ENCODE data around the gene FRMD4A.
"Not testable (repeated sequence)": the region's sequence is repeated elsewhere in the genome, so short reads cannot be mapped to it uniquely, and the experiment has no call there.

Gene FRMD4A

DNA sequence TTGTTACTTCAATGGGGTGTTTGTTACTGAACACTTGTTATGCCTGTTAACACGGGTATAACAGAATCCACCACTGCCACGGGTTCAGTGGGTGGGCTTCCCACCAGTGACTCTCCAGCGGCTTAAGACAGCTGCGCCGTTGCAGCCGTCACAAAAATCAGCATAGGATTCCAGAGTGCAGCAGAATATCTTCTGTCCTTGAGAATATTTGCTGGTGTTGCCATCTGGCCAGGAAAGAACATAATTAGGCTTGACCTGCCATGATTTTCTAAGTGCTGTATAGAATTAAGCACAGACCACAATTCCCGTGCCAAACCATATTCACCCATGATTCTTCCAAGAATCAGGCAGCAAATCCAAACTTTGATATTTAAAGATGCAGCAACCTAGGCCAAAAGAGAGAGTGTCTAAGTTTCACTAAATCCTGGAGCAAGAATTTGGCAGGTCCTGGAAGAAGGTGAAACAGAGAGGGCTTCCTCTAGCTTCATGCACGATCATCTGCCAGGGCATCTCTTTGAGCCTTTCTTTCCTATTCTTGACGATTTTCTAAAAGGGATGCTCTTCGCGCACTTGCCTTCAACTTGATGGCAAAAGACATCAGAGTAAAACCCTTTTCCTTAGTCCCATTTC is 95.0 kb downstream of the FRMD4A start:
- DNase-seq, result no peak

DNA sequence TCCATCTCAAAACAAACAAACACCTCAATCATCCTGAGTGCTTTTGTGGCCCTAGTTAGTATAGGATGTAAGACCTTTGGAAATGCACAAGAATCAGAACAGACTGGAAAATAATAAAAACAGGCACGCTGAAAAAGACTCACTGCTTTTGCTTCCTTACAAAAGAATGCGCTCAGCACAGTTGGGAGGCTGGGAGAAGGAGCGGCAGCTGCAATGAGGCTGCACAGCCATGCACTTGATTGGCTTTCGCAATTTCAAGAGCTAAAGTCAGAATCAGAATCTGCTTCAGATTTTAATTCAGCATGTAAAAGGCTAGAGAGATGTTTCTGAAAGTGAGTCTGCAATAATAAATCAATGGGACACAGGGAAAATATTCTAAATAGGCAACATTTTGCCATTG is 97.2 kb downstream of the FRMD4A start:
- no peak for DNase-seq

DNA sequence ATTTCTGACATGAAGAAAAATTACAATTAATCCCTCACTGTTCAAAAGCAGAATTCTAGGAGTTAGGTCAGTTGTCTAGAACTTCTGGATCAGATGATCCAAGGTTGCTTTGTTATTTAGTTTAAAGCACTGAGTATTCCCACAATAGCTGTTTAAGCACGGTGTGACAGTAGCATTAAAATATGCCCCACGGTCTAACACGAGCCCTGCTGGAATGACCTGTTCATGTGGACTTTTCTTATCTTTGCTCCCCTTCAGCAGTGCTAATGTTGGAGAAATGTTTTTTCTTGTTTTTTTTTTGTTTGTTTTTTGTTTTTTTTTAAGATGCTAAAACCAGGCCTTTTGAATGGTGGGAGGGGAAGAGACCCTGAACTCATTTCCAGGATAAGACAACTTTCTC is 101.9 kb downstream of the FRMD4A start:
- DNase-seq, result not testable (repeated sequence)

DNA sequence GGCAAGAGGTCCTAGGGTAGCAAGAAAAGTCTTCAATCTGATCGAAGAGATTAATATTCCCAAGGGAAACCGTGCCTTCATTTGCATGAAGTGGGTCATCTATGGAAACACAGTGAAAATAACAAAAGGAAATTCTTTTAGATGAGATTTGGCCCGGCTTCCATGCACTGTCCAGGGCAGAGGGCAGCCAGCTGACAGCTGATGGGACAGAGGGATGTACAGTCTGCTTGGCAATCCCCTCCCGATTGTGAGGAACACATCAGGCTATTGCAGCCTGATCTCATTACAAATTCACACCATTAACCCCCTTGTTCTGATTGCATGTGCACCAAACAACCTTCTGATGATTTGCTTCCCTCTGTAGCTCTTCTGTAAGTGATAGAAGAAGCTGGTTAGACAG is 105.3 kb downstream of the FRMD4A start:
- no peak for DNase-seq

DNA sequence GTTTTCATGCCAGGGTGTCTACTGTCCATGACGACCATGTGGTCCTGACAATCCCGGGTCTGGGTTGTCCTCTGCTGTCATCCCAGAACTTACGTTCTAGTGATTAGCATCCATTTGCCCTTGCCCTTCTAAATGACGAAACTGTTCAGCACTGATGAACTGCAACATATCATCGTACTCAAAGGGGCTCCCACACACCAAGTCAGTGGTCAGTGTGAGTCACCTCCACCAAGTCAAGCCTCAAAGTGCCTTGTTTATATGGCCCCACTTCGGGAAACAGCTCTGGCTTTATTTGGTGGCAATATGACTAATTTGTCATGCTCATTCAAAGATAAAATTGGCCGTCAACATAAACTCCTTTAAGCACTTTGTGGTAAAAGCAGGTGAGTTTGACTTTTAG is 110.7 kb downstream of the FRMD4A start:
- no peak for DNase-seq

DNA sequence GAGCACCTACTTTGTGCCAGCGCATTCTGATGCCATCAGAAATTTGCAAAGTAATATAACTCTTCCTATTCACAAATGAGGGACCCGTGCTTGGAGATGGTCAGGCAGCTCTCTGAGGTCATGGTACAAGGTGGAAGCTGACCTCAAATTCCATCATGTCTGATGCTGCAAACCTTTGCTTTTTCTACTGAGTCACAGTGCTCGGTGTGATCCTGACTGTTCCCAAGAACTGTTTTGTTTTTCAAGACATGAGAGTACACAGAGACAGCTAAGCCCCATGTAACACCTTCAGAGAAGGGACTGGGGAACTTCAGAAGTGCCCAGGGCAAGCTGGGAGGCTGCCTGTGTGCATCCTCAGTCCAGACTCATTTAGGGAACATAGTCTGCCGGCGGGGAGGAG is 111.3 kb downstream of the FRMD4A start:
- no peak for DNase-seq

DNA sequence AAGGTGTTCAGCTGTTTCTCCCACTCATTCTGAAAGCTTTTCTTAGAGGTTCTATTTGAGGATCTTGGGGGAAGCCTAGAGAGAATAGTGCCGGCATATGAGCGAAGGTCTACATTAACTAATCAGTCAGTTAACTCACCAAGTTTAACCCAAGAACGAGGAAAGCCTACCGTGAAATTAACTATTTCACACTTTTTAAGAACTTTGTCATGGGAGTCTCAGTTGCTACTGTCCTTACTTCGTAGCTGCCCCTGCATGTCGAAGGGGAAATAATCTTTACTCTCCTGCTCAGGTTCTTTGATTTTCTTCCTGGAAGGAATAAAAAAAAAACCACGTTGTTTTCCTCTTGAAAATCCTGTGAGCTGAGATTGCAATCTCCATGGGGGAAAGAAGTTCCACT is 115.1 kb downstream of the FRMD4A start:
- DNase-seq, result no peak

DNA sequence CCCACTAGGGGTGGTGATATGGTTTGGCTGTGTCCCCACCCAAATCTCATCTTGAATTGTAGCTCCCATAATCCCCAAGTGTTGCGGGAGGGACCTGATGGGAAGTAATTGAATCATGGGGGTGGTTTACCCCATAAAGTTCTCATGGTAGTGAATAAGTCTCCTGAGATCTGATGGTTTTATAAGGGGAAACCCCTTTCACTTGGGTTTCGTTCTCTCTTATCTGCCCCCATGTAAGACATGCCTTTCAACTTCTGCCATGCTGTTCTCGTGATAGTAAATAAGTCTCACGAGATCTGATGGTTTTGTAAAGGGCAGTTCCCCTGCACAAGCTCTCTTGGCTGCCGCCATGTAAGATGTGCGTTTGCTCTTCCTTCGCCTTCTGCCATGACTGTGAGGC is 117.0 kb downstream of the FRMD4A start:
- not testable (repeated sequence) for DNase-seq

DNA sequence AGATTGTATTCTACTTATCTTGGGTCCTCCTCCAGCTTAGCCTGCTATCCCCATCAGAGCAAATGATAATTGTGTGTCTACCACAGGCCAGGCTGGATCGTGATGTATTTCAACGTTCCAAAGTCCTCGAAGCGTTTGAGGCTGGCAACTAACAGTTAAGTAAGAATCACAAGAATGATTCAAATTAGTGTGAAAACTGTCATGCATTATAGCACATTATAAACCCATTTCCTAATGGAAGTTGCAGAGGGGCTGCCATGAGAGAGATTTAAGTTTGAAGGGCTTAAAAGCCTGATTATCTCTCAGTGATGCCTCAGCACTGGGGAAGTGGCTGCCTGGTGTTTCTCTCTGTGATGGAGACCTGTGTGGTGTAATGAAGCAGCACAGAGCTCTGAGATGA is 119.1 kb downstream of the FRMD4A start:
- no peak for DNase-seq

DNA sequence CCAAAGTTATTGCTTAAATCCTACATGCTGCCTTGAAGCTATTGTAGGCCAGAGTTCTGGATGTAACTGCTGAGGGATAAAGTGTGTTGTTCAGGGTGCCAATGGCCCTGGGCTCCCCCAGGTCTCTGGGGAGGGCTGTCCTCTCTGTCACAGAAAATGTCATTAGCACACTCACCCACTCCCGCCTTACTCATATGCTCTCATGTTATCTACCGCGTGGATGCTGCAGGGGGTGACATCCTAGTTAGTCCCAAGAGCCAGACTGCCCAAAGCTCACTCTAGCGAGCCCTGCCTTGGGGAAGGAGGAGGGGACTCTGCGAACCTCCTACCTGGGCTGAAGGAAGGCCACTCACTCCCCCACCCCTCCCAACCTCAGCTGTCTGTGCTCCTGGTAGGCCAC is 122.5 kb downstream of the FRMD4A start:
- DNase-seq, result no peak

DNA sequence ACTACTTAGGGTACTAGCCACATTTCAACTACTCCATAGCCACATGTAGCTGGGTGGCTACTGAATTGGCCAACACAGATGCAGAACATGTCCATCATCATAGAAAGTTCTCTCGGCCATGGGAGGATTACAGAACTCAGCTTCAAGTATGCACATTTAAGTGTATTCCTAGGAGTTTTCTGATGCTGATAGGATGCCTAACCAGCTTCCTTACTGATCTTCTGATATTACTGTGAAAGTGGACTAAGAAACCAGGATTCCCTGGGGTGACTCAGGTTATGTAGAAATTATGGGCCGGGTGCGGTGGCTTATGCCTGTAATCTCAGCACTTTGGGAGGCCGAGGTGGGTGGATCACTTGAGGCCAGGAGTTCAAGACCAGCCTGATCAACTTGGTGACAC is 125.5 kb downstream of the FRMD4A start:
- no peak for DNase-seq

DNA sequence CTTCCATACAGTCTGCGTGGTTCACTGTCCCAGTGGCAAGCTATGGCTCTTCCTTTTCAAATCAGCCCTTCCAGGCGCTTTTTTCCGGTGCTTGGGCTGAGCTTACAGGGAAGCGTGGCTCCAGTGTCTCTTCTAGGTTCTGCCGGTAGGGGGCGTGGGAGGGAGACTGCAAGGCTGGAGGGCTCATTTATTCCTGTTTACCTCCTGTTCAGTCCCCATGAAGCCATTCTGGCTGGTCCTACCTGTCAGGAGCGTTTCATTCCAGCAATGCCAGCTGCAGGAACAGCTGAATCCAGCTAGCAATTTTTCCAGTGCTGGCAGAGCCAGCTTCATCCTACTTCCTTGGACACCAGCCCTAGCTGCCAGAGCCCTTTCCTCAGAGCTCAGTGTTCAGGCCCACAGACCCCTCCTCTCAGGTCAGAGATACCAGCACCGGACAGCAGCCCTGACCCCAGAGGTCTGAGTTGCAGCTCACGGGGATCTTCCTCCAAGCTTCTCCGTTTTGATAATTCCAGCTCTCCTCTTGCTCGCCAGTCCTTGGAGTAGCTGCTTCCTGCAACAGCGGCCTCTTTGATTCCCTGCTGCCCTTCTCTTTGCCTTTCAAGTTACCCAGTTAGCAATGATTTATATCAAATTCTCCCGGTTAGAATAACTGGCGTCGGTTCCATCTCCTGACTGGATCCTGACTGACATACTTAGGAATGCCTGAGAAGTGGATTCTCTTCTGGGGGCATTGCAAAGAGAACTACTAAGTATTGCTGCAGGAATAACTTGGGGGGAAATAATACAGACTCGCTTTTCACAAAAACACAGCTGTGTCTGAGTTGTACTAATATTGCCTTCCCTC is 129.8 kb downstream of the FRMD4A start:
- peak; percentile 15 to 23 for DNase-seq

DNA sequence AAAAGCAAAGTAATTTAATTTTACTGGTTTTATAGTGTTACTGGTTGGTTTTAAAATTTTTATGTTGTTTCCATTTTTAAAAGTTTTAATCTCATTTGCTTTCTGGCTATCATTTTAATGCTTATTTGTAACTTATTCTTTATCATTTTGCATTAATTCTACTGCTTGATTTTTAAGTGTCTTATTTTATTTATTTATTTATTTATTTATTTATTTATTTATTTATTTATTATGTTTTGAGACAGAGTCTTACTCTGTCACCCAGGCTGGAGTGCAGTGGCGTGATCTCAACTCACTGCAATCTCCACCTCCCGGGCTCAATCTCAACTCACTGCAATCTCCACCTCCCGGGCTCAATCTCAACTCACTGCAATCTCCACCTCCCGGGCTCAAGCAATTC is 131.6 kb downstream of the FRMD4A start:
- DNase-seq, result not testable (repeated sequence)

DNA sequence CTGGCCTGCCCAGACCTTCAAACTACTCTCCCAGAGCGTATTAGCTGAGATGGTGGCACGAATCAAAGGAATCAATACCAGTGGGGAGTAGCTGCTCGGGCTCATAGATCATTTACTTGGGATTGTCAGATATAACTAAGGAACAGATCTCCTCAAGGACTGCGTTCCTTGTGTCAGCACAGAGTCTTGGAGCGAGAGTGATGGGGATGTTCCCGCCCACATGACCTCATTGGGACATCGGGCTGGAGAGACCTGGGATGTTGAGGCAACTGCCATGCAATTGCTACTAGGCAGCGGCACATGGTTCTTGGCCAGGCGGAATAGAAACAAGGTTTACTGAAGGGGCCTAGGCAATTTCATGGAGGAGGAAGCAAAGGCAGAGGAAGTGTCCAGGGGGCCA is 132.6 kb downstream of the FRMD4A start:
- DNase-seq, result no peak

DNA sequence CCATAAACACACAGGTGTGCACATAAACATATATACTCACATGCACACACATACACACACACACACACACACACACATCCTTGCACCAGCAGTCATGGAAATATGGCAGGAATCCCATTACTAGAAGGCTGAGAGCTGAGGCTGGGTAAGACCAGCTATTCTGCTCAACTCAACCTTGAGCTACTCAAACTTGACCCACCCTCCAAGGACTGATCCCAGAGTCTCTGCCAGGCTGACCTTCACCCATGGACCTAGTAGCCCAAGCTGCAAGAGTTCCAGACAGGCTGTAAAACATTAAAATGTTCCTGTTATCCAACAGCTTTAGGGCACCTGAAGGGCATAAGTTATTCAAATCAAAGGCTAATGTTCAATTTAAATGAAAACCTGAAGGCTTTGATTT is 134.6 kb downstream of the FRMD4A start:
- DNase-seq, result no peak

DNA sequence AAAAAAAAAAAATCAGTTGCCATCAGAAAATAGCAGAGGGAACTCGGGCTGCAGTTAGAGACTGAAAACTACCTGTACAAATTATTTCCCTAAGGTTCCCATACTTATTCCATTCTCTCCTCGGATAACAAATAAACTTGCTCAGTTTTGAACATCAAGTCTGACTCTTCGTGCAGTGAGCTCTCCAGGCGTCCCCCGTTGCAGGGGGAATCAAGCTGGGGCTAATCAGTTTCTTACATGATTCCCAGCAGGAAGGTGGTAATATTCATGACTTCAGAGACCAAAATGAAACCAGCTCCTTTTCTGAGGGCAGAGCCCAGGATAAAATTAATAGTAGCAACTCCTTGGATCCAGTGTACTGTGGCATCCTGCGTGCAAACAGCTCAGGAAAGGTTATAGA is 135.3 kb downstream of the FRMD4A start:
- DNase-seq, result no peak

DNA sequence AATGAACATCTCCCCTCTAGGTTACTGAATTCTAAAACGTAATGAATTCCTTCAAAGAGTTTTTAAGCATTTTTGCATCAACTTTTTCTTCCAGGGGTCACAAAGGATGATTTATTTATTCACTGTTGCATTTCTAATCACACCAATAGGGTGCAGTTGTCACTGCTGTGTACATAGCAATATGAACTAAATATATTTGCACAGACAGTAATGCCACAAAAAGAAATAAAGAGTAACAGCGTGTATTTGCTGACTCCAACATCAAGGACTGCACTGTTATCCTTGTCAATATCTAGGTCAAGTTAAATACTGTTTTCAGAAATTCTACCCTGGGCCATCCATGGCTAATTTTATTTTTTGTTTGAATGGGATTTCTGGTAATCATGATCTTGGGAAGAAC is 138.0 kb downstream of the FRMD4A start:
- DNase-seq, result no peak

DNA sequence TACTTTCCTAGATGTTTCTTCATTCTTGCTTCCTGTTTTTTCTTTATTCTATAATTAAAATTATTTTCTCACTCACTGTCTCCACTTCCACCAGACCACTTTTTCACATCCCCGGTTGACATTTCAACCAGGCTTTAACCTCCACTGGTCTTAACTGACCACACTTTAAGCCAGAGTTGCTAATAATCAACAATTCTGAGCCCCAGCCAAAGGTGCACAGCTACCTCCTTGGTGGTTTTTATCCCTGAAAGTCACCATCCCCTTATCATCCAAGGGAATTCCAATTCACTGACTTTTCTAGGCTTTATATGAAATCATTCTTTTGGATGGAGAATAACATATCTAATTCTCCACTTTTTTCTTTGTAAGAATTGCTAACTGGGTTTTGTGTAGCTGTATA is 138.9 kb downstream of the FRMD4A start:
- DNase-seq, result no peak

DNA sequence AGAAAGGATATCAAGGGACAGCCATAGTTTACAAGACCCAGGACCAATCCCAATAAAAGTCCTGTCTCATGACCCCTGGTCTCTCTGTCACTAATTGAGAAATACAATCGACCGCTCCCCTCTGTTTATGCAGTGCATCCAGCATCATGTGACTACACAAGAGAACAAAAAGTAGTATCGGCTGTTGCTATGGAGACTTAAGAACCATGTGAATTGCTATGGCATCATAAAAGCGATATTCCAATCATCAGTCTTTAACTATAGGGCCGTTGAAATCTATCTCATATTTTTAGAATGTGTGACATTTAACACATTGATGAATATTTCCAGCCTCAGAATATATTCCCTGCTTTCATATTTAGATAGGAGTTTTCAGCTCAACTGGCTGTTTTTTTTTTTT is 139.3 kb downstream of the FRMD4A start:
- DNase-seq, result no peak

DNA sequence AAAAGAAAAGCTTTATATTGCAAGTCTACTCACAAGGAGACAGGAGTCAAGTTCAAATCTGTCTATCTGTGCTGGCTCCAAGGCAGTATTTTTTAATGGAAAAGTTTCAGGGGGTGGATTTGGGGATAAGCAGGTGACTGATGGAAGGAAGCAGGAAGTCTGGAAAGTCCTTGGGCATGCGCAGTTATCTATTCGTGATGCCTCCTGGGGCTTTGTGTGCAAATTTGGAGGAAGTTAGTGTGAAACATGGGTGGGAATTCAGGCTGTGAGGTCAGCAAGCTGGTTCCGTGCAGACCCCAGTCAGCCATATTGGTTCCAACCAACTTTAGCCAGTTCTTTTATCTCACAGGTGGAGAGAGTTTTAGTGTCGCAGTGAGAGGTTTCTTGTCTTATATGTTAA is 140.0 kb downstream of the FRMD4A start:
- no peak for DNase-seq

DNA sequence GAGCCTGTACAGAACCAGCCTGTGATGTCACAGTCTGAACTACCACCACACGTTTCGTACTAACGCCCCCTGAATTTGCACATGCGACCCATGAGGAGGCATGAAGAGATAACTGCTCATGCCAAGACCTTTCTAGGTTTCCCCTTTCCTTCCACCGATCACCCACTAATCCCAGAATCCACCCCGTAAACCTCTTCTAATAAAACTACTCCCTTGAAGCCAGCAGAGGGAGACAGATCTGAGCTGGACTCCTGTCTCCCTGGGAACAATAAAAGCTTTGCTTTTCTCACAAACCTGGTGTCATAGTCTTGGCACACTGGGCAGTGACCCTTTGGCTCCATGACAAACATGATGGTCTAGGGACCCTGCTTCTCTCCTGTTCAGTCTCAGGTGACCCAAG is 144.5 kb downstream of the FRMD4A start:
- no peak for DNase-seq

DNA sequence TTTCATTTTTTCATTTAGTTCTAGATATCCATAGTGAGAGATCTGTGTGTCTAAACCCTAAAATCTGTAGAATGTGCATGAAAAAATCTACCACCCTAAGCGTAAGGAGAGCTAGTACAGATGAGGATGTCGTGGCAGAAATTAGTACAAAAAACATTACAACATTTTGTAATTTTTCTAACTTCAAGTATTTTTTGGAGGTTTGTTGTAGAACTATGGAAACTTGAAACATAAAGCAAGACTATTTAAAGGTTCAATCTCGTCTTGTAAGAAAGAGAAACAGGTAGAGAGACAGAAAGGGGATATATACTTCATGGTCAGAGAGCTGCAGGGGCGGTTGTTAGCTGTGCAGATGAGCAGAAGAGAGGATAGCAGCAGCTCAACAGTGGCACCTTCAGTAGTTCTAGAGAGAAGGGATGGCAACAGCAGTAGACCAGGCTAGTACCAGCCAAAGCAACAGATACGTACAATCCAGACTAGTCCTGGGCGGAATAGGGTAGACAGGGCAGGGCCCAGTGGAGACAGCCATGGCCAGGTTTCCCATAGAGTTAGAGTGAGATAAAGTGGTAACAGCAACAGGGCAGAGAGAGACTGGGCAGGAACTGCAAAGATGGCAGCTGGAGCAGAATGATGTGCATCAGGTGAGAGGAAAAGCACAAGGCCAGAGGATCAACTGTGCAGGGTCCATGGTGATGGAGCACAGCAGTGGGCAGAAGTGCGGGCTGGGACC is 145.2 kb downstream of the FRMD4A start:
- DNase-seq, result peak; percentile 54 to 70

DNA sequence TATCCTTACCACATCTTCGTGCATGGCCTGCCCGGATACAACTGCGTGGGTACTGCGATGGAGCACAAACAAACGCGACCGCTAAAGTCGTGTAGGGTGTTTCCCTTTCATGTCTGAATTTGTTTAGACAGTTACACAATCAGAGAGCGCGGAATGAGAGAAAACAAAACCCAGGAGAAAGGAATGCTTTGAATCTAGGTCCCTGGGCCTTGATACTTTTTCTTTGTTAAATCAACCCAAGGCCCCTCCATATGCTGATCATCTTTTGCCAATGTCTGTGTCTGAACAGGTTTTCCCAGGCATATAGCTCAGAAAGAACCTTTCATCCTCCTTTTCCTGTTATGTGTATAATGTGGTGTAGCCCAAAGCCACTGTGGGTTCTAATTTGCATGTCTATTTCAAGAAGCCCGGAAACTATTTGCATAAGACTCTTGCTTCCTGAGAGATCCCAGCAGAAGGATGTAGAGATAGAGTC is 145.8 kb downstream of the FRMD4A start:
- peak; percentile 55 to 63 for DNase-seq

DNA sequence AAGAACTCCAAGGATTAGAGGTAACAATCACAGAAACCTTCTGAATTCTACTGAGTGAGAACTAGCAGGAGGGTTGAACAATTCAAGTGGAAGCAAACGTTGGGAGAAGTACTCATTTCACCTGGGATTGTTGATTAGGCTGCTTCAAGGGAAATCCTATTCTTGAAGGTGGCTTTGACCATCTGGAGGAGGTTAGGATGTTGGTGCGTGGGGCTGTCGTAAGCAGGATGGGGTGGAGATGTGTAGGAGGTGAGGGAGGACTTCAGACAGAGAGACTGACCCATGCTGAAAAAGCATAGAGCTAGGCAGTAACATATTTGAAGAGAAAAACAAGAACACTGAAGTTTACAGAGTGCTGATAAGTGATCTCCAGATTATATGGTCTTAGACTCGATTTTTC is 147.9 kb downstream of the FRMD4A start:
- no peak for DNase-seq

Measured in activated CD4-positive, alpha-beta T cell treated with anti-CD3 and anti-CD28 coated beads, Interleukin-2, amount 50 U/mL, for 48 hours (primary cell).